OCI-LY3 (cell line): ENCODE results near the gene LYZL1.

Source experiments
- H2AFZ ChIP-seq: fragments of 200-600, 300-600 bp; shearing (Covaris generic); 2 replicates; pipeline ENCODE4 v1.6.0; 2014; ENCODE audit warnings: antibody characterized with exemption, low read depth, low read length
- H3K27ac ChIP-seq: fragments of 200-600, 300-600 bp; sonication (generic); 2 replicates; pipeline ENCODE4 v1.5.1; 2014; ENCODE audit warnings: mild to moderate bottlenecking, low read length, moderate library complexity, mixed read lengths
- H3K27me3 ChIP-seq: fragments of 200-600, 300-600 bp; sonication (generic); 2 replicates; pipeline ENCODE4 v1.6.1; 2014; ENCODE audit warnings: low read depth, low read length, mixed read lengths
- H3K36me3 ChIP-seq: fragments of 200-600, 300-600 bp; sonication (generic); replicated peaks from 2 replicates; pipeline ENCODE3; 2014; ENCODE audit warnings: low read depth, low read length, mixed read lengths
- H3K4me1 ChIP-seq: fragments of 300-600, 200-600 bp; sonication (generic); 2 replicates; pipeline ENCODE4 v1.6.1; 2014; ENCODE audit warnings: low read length, mixed read lengths
- H3K4me2 ChIP-seq: fragments of 200-600, 300-600 bp; sonication (generic); 2 replicates; pipeline ENCODE4 v1.6.1; 2014; ENCODE audit warnings: low read length, mixed read lengths
- H3K4me3 ChIP-seq: fragments of 300-600, 200-600 bp; sonication (generic); 2 replicates; pipeline ENCODE4 v1.5.1; 2014; ENCODE audit warnings: antibody characterized with exemption, mild to moderate bottlenecking, low read length, moderate library complexity
- H3K79me2 ChIP-seq: fragments of 300-600, 200-600 bp; shearing (Covaris generic); 2 replicates; pipeline ENCODE4 v1.6.1; 2014; ENCODE audit warnings: mild to moderate bottlenecking, low read length, mixed read lengths
- H3K9ac ChIP-seq: fragments of 300-600, 200-600 bp; shearing (Covaris generic); 2 replicates; pipeline ENCODE4 v1.6.0; 2014; ENCODE audit warnings: mild to moderate bottlenecking, low read length, moderate library complexity
- H3K9me3 ChIP-seq: fragments of 200-600, 300-600 bp; shearing (Covaris generic); 2 replicates; pipeline ENCODE4 v1.6.1; 2014; ENCODE audit warnings: low read length, mixed read lengths; ENCODE audit not compliant: insufficient read depth
- H4K20me1 ChIP-seq: fragments of 200-600, 300-600 bp; sonication (generic); 2 replicates; pipeline ENCODE4 v1.6.1; 2016; ENCODE audit warnings: low read length, mixed read lengths; ENCODE audit not compliant: insufficient read depth
- CTCF ChIP-seq: fragments of 200-600, 300-600 bp; sonication (generic); IDR thresholded peaks from 2 replicates; pipeline ENCODE4 v1.5.1; 2014; ENCODE audit warnings: antibody characterized with exemption, low read length, low read depth
- EZH2phosphoT487 ChIP-seq: fragments of 200-600 bp; shearing (Covaris generic); IDR thresholded peaks from 2 replicates; pipeline ENCODE4 v1.6.1; 2018; ENCODE audit warnings: antibody characterized with exemption, mixed run types, low read depth

LYZL1 gene

GRCh38 chr10:29259498-29259897, 29.4 kb upstream of the LYZL1 start:
- Histone ChIP-seq H3K36me3 (no peaks in the 10 kb centered on the region), H3K4me2 (no peak overlapping the region), H3K9ac (no peak overlapping the region), H4K20me1 (no peaks in the 10 kb centered on the region), H3K27me3 (peaks cover 30% of the 10 kb centered on the region), H3K27ac (no peak overlapping the region), H2AFZ (no peak overlapping the region), H3K9me3 (no peaks in the 10 kb centered on the region), H3K79me2 (no peaks in the 10 kb centered on the region), H3K4me1 (no peaks in the 10 kb centered on the region), H3K4me3 (no peak overlapping the region)
- TF ChIP-seq CTCF (no peak), EZH2phosphoT487 (no peak)

- Histone ChIP-seq H3K9me3 (no peaks in the 10 kb centered on the region), H3K9ac (no peak overlapping the region), H3K27me3 (0 out of 2 replicates have a peak, but pooled peaks cover 4% of the 10 kb centered on the region), H3K79me2 (no peaks in the 10 kb centered on the region), H3K4me1 (no peaks in the 10 kb centered on the region), H4K20me1 (no peaks in the 10 kb centered on the region), H3K36me3 (no peaks in the 10 kb centered on the region), H3K4me3 (no peak overlapping the region), H3K4me2 (no peak overlapping the region), H3K27ac (no peak overlapping the region), H2AFZ (no peak overlapping the region)
- no peak for TF ChIP-seq EZH2phosphoT487
- no peak for TF ChIP-seq CTCF
Observed at GRCh38 chr10:29263506-29263905, 25.4 kb upstream of the LYZL1 start.

- no peak overlapping the region for H3K9ac ChIP-seq
- TF ChIP-seq CTCF (no peak), EZH2phosphoT487 (no peak)
- H3K36me3 ChIP-seq = no peaks in the 10 kb centered on the region
- no peak overlapping the region for H3K4me2 ChIP-seq
- H3K9me3 ChIP-seq = no peaks in the 10 kb centered on the region
- H2AFZ ChIP-seq = no peak overlapping the region
- no peaks in the 10 kb centered on the region for H3K79me2 ChIP-seq
- H3K27me3 ChIP-seq = no peaks in the 10 kb centered on the region
- no peak overlapping the region for H3K4me3 ChIP-seq
- no peaks in the 10 kb centered on the region for H3K4me1 ChIP-seq
- no peaks in the 10 kb centered on the region for H4K20me1 ChIP-seq
- no peak overlapping the region for H3K27ac ChIP-seq
Observed at GRCh38 chr10:29265210-29265768, 23.6 kb upstream of the LYZL1 start.

- H3K4me3 ChIP-seq = no peak overlapping the region
- no peak overlapping the region for H3K27ac ChIP-seq
- H3K79me2 ChIP-seq = no peaks in the 10 kb centered on the region
- no peaks in the 10 kb centered on the region for H3K4me1 ChIP-seq
- H4K20me1 ChIP-seq = no peaks in the 10 kb centered on the region
- no peaks in the 10 kb centered on the region for H3K9me3 ChIP-seq
- no peak overlapping the region for H2AFZ ChIP-seq
- no peaks in the 10 kb centered on the region for H3K27me3 ChIP-seq
- no peak overlapping the region for H3K9ac ChIP-seq
- TF ChIP-seq EZH2phosphoT487 = no peak
- no peaks in the 10 kb centered on the region for H3K36me3 ChIP-seq
- H3K4me2 ChIP-seq = no peak overlapping the region
Observed at GRCh38 chr10:29266641-29267040, 22.2 kb upstream of the LYZL1 start.
